Measurements from ENCODE around the gene AFMID.

- TF ChIP-seq REST (IDR thresholded peaks at IDR 0.05; ENCODE audit: insufficient read depth in 1 of 2, low read depth in 2 of 2, low read length in 1 of 2): no peak
- TF ChIP-seq CTCF (IDR thresholded peaks at IDR 0.05): no peak
- TF ChIP-seq SIN3A (IDR thresholded peaks at IDR 0.05; ENCODE audit: borderline replicate concordance, insufficient read depth, low read depth, low read length): no peak
Measured at GRCh38 chr17:78252111-78252634, 65.0 kb downstream of the AFMID start.
